Loucy (cell line): ENCODE measurements around the gene MICU2.

Experiments
- CTCF ChIP-seq: fragments of 200-600 bp; sonication (generic); conservative IDR thresholded peaks from 2 replicates; pipeline ENCODE4 v1.5.1; 2014; ENCODE audit warnings: mild to moderate bottlenecking, antibody characterized with exemption, low read length
- EZH2phosphoT487 ChIP-seq: fragments of 200-600 bp; IDR thresholded peaks from 2 replicates; pipeline ENCODE4 v1.6.1; 2018; ENCODE audit warnings: antibody characterized with exemption, mild to moderate bottlenecking, moderate library complexity, borderline replicate concordance

GRCh38 chr13:21573920-21574712 is 29.9 kb downstream of the MICU2 start:
- TF ChIP-seq CTCF: no peak
- TF ChIP-seq EZH2phosphoT487: no peak
